Epithelial cell of esophagus (primary cell): Measurements from ENCODE around the gene DENND1C.

Experiments
- DNase-seq: peaks from one replicate; pipeline ENCODE4 v3.0.0; 2010; ENCODE audit warnings: low read depth
- H3K4me3 ChIP-seq: 2 replicates; pipeline ENCODE4 v1.5.1; 2011; ENCODE audit warnings: mild to moderate bottlenecking, low read length, control low read depth
- TF ChIP-seq, protein P1 (sequence below): IDR thresholded peaks from 2 replicates; pipeline ENCODE4 v1.5.1; 2011; ENCODE audit warnings: low read depth, mild to moderate bottlenecking, low read length, control low read depth, inconsistent platforms; ENCODE audit not compliant: insufficient read depth; ENCODE audit errors: missing control alignments

The DENND1C gene

DNA sequence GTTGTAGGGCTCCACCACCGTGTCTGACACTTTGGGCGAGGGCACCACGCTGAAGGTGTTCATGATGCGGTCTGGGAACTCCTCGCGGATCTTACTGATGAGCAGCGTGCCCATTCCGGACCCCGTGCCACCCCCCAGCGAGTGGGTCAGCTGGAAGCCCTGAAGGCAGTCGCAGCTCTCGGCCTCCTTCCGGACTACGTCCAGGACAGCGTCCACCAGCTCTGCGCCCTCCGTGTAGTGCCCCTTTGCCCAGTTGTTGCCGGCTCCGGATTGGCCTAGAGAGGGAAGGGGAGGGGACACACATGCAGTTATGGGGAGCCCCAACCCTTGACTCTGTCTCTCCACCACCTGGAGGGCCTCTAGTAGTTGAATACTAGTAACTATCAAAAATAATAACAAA, 14.4 kb upstream of the DENND1C start:
- H3K4me3 ChIP-seq = no peak overlapping the region
- DNase-seq = no peak
- TF ChIP-seq, protein P1, sequence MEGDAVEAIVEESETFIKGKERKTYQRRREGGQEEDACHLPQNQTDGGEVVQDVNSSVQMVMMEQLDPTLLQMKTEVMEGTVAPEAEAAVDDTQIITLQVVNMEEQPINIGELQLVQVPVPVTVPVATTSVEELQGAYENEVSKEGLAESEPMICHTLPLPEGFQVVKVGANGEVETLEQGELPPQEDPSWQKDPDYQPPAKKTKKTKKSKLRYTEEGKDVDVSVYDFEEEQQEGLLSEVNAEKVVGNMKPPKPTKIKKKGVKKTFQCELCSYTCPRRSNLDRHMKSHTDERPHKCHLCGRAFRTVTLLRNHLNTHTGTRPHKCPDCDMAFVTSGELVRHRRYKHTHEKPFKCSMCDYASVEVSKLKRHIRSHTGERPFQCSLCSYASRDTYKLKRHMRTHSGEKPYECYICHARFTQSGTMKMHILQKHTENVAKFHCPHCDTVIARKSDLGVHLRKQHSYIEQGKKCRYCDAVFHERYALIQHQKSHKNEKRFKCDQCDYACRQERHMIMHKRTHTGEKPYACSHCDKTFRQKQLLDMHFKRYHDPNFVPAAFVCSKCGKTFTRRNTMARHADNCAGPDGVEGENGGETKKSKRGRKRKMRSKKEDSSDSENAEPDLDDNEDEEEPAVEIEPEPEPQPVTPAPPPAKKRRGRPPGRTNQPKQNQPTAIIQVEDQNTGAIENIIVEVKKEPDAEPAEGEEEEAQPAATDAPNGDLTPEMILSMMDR = no peak

DNA sequence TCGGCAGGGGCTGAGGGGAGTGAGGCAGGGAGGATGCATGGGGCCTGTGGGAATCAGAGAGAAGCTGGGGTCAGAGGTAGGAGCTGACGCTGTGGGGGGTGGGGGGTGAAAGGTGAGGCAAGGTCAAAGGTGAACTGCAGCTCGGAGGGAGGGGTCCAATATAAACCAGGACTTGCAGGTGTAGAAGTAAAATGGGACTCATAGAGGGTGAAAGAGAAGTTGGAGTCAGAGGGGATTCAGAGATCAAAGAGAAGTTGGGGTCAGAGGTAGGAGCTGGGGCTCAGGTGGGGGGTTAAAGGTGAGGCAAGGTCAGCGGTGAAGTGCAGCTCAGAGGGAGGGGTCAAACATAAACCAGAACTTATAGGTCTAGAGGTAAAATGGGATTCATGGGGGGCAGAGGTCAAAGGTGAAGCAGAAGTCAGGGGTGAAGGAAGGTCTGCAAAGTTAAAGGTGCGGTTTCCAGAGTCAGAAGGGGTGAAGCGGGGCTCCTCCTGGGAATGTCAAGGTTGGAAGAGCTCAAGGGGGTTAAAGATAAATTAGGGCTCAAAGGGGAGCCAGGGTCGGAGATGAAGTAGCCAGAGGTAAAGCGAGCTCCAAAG, 12.9 kb upstream of the DENND1C start:
- TF ChIP-seq, protein P1 = no peak
- DNase-seq = no peak
- no peak overlapping the region for H3K4me3 ChIP-seq

DNA sequence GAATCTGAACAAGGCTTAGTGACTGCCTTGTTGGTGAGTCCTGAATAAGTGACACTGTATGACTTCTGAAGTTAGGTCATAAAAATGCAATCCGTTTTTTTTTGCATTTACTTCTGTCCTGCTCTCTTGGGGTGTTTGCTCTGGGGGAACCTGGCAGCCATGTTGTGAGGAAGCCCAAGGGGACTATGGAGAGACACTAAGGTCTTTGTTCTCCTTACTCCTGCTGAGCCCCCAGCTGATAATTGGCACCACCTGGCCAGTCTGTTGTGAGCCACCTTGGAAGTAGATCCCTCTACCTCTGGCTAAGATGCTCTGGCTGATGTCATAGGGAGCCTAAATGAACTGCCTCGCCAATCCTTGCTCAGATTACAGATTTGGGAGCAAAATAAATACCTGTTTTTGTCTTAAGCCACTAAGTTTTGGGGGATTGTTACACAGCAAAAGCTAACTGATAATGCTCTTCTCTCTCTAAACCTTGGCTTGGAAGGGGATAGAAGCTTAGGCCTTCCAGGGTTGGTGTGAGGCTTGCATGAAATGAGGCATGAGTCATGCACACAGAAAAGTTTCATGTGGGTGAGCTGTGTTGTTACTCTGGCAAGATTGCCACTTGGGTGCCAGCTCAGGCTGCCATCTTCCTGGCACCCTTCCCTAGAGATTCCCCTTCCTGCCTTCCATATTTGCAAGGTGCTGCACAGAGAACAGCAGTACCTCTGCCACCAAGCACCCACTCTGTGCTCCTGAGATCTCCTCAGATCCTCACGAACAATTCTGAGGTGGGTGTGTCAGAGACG, 10.4 kb upstream of the DENND1C start:
- DNase-seq = peak; percentile 16
- no peak overlapping the region for H3K4me3 ChIP-seq
- TF ChIP-seq, protein P1 = no peak

DNA sequence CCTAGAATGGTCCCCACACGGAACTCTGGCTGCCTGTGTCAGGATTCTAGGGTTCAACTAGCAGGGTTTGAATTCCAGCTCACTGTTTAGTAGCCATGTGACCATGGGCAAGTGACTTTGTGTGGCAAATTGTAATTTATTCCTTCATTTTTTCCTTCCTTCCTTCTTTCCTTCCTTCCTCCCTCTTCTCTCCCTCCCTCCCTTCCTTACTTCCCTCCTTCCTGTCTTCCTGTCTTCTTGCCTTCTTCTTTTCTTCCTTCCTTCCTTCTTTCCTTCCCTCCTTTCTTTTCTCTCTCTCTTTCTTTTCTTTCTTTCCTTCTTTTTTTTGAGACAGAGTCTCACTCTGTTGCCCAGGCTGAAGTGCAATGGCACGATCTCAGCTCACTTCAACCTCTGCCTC, 8.5 kb upstream of the DENND1C start:
- TF ChIP-seq, protein P1 = no peak
- no peak overlapping the region for H3K4me3 ChIP-seq
- no peak for DNase-seq

DNA sequence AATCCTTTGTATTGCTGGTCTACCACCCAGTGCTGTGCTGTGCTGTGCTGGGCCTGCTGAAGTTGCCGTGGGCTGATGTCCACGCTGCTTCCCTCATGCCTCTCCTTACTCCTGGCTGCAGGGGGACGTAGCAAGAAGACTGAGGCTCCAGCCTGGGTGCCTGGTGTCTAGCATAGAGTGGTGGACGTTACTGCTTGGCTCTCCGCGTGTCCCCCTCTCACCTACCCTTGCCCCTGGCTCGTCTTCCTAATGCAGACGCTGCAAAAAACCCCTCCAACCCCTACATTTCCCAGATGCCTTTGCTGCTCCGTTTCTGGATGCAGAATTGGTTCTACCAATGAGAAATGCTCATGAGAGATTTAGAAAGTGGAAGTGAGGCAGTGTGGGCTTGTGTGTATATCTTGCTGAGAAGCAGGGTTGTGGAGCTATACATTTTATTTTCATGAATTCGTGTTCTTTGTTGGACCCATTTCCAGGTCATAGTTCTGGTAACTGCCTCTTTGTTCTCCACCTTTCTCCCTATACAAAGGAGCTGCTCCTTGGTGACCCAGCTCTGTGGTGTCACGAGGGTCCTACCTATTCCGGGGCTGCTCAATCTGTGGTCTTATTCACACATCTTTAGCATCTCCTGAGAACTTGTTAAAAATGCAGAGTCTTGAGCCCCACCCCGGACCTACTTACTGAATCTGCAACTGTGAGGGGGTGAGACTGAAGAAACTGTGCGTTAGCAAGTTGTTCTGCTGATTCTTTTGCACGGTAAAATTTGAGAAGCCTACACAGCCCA, 7.9 kb upstream of the DENND1C start:
- TF ChIP-seq, protein P1 = no peak
- DNase-seq = no peak

DNA sequence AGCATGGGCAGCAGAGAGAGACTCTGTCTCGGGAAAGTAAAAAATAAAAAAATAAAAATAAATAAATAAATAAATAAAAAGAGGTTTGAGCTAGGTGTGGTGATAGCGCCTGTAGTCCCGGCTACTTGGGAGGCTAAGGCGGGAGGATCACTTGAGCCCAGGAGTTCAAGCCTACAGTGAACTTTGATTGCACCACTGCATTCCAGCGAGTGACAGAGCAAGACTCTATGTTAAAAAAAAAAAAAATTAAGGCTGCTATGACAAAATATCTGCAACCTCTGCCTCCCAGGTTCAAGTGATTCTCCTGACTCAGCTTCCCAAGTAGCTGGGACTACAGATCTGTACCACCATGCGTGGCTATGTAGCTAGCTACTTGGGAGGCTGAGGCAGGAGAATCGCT, 3.2 kb upstream of the DENND1C start:
- no peak for DNase-seq

More for the DNA sequence above, 7.9 kb upstream of the DENND1C start:
- no peak overlapping the region for H3K4me3 ChIP-seq

More for the DNA sequence above, 3.2 kb upstream of the DENND1C start:
- H3K4me3 ChIP-seq = no peak overlapping the region
- TF ChIP-seq, protein P1 = no peak
